HEK293T (cell line): ENCODE results near the gene RAB7B.

ENCODE experiments used
- CTCF ChIA-PET: fragments of 350-600 bp; formaldehyde crosslinking; extraction: SDS; loops from one replicate; lab custom pipeline; 2021; ENCODE audit warnings: antibody characterized with exemption, inconsistent platforms; lab: Yijun Ruan, JAX
- POLR2A ChIA-PET: fragments of 350-600 bp; formaldehyde crosslinking; extraction: SDS; loops from one replicate; lab custom pipeline; 2020; ENCODE audit warnings: antibody characterized with exemption, inconsistent platforms; lab: Yijun Ruan, JAX
- DNase-seq: peaks from one replicate; pipeline ENCODE4 v3.0.0; 2012; ENCODE audit warnings: mixed read lengths; ENCODE audit errors: extremely low spot score
- ARNT ChIP-seq: fragments of 450-650 bp; IDR thresholded peaks from 2 replicates; pipeline ENCODE4 v1.6.1; 2017; ENCODE audit warnings: mild to moderate bottlenecking
- BHLHE40 ChIP-seq: fragments of 450-650 bp; IDR thresholded peaks from 2 replicates; pipeline ENCODE4 v1.6.1; 2016; ENCODE audit warnings: mild to moderate bottlenecking, moderate library complexity, borderline replicate concordance
- CTBP1 ChIP-seq: fragments of 450-650 bp; IDR thresholded peaks from 2 replicates; pipeline ENCODE4 v1.6.1; 2016; ENCODE audit warnings: borderline replicate concordance
- ELF4 ChIP-seq: fragments of 450-650 bp; IDR thresholded peaks from 2 replicates; pipeline ENCODE4 v1.6.1; 2017; ENCODE audit warnings: antibody characterized with exemption
- FOXA1 ChIP-seq: fragments of 450-650 bp; IDR thresholded peaks from 2 replicates; pipeline ENCODE4 v1.6.1; 2016; ENCODE audit warnings: mild to moderate bottlenecking
- FOXK2 ChIP-seq: fragments of 450-650 bp; IDR thresholded peaks from 2 replicates; pipeline ENCODE4 v1.6.1; 2016; ENCODE audit warnings: mild to moderate bottlenecking
- FOXM1 ChIP-seq: fragments of 450-650 bp; IDR thresholded peaks from 2 replicates; pipeline ENCODE4 v1.6.1; 2017; ENCODE audit warnings: mild to moderate bottlenecking, borderline replicate concordance
- HDGF ChIP-seq: fragments of 450-650 bp; IDR thresholded peaks from 2 replicates; pipeline ENCODE4 v1.6.1; 2017; ENCODE audit warnings: antibody characterized with exemption, borderline replicate concordance
- L3MBTL2 ChIP-seq: fragments of 450-650 bp; conservative IDR thresholded peaks from 2 replicates; pipeline ENCODE4 v1.6.1; 2016; ENCODE audit warnings: mild to moderate bottlenecking
- LEF1 ChIP-seq: fragments of 450-650 bp; IDR thresholded peaks from 2 replicates; pipeline ENCODE4 v1.6.1; 2017; ENCODE audit warnings: mild to moderate bottlenecking, borderline replicate concordance
- NFRKB ChIP-seq: fragments of 450-650 bp; IDR thresholded peaks from 2 replicates; pipeline ENCODE4 v1.6.1; 2016; ENCODE audit warnings: mild to moderate bottlenecking, moderate library complexity
- PKNOX1 ChIP-seq: fragments of 450-650 bp; IDR thresholded peaks from 2 replicates; pipeline ENCODE4 v1.6.1; 2016
- SP1 ChIP-seq: fragments of 450-650 bp; IDR thresholded peaks from 2 replicates; pipeline ENCODE4 v1.6.1; 2017
- SUZ12 ChIP-seq: fragments of 450-650 bp; IDR thresholded peaks from 2 replicates; pipeline ENCODE4 v1.6.1; 2016; ENCODE audit warnings: mild to moderate bottlenecking
- TARDBP ChIP-seq: fragments of 450-650 bp; IDR thresholded peaks from 2 replicates; pipeline ENCODE4 v1.6.1; 2016
- ZNF384 ChIP-seq: fragments of 450-650 bp; IDR thresholded peaks from 2 replicates; pipeline ENCODE4 v1.6.1; 2016

The RAB7B gene

GRCh38 chr1:205954819-205955404 lies 48.3 kb downstream of the RAB7B start:
- CTCF ChIA-PET: interaction anchor here (0.7 to 1.0 kb wide), 2 partner anchors 22 to 1942 kb away, joined by 3 to 6 read pairs; no protein-coding TSS in a partner anchor
- POLR2A ChIA-PET: no interaction called here
- TF ChIP-seq FOXM1: no peak
- TF ChIP-seq HDGF: no peak
- TF ChIP-seq BHLHE40: no peak
- TF ChIP-seq SUZ12: no peak
- no peak for TF ChIP-seq FOXA1
- TF ChIP-seq ELF4: no peak
- no peak for TF ChIP-seq FOXK2
- DNase-seq: no peak

- no peak for TF ChIP-seq BHLHE40
- no peak for TF ChIP-seq SUZ12
- TF ChIP-seq PKNOX1: no peak
- CTCF ChIA-PET: interaction anchor here (2.2 kb wide), 1 partner anchor 25 kb away, joined by 9 read pairs; no protein-coding TSS in a partner anchor
- POLR2A ChIA-PET: no interaction called here
- DNase-seq: no peak
Measured at GRCh38 chr1:205951746-205952145, 51.4 kb downstream of the RAB7B start.

- POLR2A ChIA-PET: no interaction called here
- TF ChIP-seq SP1: no peak
- TF ChIP-seq PKNOX1: no peak
- TF ChIP-seq FOXK2: no peak
- no peak for TF ChIP-seq CTBP1
- TF ChIP-seq NFRKB: no peak
- no peak for TF ChIP-seq L3MBTL2
- no peak for TF ChIP-seq ARNT
- no peak for TF ChIP-seq ZNF384
- no peak for TF ChIP-seq FOXA1
- no peak for TF ChIP-seq TARDBP
- no peak for TF ChIP-seq FOXM1
- no peak for TF ChIP-seq LEF1
- TF ChIP-seq BHLHE40: no peak
- TF ChIP-seq SUZ12: no peak
- TF ChIP-seq ELF4: no peak
- TF ChIP-seq HDGF: no peak
- no peak for DNase-seq
- CTCF ChIA-PET: interaction anchor here (1.0 to 2.2 kb wide), 2 partner anchors 11 to 26 kb away, joined by 4 to 9 read pairs; no protein-coding TSS in a partner anchor
Measured at GRCh38 chr1:205950826-205951549, 52.2 kb downstream of the RAB7B start.

GRCh38 chr1:205950280-205950679 lies 52.9 kb downstream of the RAB7B start:
- CTCF ChIA-PET: interaction anchor here (1.0 to 2.2 kb wide), 2 partner anchors 10 to 27 kb away, joined by 4 to 9 read pairs; no protein-coding TSS in a partner anchor
- POLR2A ChIA-PET: no interaction called here
- no peak for DNase-seq
- TF ChIP-seq PKNOX1 (no peak), SUZ12 (no peak), BHLHE40 (no peak), LEF1 (no peak), FOXM1 (no peak), FOXA1 (no peak), CTBP1 (no peak), FOXK2 (no peak), HDGF (no peak), L3MBTL2 (no peak), ELF4 (no peak), SP1 (no peak), ARNT (no peak), TARDBP (no peak), ZNF384 (no peak), NFRKB (no peak)

- ChIA-PET CTCF (interaction anchor here (1.0 kb wide), 1 partner anchor 31 kb away, joined by 3 read pairs; no protein-coding TSS in a partner anchor), POLR2A (no interaction called here)
- TF ChIP-seq L3MBTL2 (no peak), CTBP1 (no peak), FOXA1 (no peak), TARDBP (no peak), BHLHE40 (no peak), ZNF384 (no peak), HDGF (no peak), PKNOX1 (no peak), LEF1 (no peak)
- DNase-seq: no peak
Measured at GRCh38 chr1:205949753-205950152, 53.4 kb downstream of the RAB7B start.
